Adrenal gland (tissue), 12 donors: ENCODE data around the gene C10orf67. TPM values are rescaled to one million over a fixed set of nuclear protein-coding genes. Genes with fewer than 3 reads are reported as not detected.

Experiments used
- DNase-seq, 7 donors: peaks; one replicate each; pipeline ENCODE4 v3.0.0-alpha.2; 2019 to 2020
- H3K27ac ChIP-seq, 5 donors: fragments of 200-600 bp; sonication (generic) in 4 of 5; 1 replicate in 3 of 5; 2 replicates in 2 of 5; pipeline versions ENCODE4 v1.5.1 to v1.8.0; 2016 to 2020; ENCODE audit warnings: mild to moderate bottlenecking in 1 of 5
- H3K27me3 ChIP-seq: fragments of 200-600 bp; 2 replicates; pipeline ENCODE4 v1.8.0; 2021
- H3K36me3 ChIP-seq, 2 donors: fragments of 200-600 bp; replicated peaks in 1 of 2; 1 replicate in 1 of 2; 2 replicates in 1 of 2; pipeline versions ENCODE4 v1.5.1 to v1.8.0; 2018 to 2022
- H3K4me1 ChIP-seq, 2 donors: fragments of 200-600 bp; replicated peaks in 1 of 2; 1 replicate in 1 of 2; 2 replicates in 1 of 2; pipeline versions ENCODE4 v1.5.1 to v1.8.0; 2018 to 2021
- H3K4me3 ChIP-seq, 4 donors: fragments of 200-600 bp; sonication (generic) in 3 of 4; one replicate each; pipeline ENCODE4 v1.5.1; 2016 to 2018
- H3K9me3 ChIP-seq, 3 donors: fragments of 200-600 bp; sonication (generic) in 1 of 3; replicated peaks in 1 of 3; 1 replicate in 2 of 3; 2 replicates in 1 of 3; pipeline versions ENCODE4 v1.5.1 to v1.8.0; 2016 to 2021
- POLR2A ChIP-seq, 2 donors: fragments of 450-650 bp; IDR thresholded peaks; one replicate each; pipeline ENCODE4 v1.6.1; 2017; ENCODE audit warnings: antibody characterized with exemption in 2 of 2, mild to moderate bottlenecking in 2 of 2, moderate library complexity in 1 of 2
- WGBS, 4 donors: extraction: QIAGEN DNeasy Blood & Tissue Kit in 2 of 4; methylation state at CpG; one replicate each; pipeline versions ENCODE4 v1.1.5 to v1.1.7; 2013 to 2017; 5-methylcytosine and 5-hydroxymethylcytosine counted together
- intact Hi-C, 2 donors: fragments of 100-400 bp; cut with DNase I; formaldehyde crosslinking; loops; one replicate each; pipeline versions ENCODE4 v1.14.1 to v1.15.0; 2022 to 2023
- microRNA counts, 2 donors: library from miRNA; unstranded; fragments of <30 nt; microRNA quantifications; one replicate each; lab custom pipeline; 2016
- microRNA-seq, 3 donors: library from miRNA; unstranded; fragments of <30 nt; microRNA quantifications; one replicate each; pipeline ENCODE4, GENCODE V29; 2017 to 2020
- polyA plus RNA-seq, 3 donors: library from polyadenylated mRNA; stranded (reverse); fragments of 200-250 nt in 2 of 3; fragments of 350-450 nt in 1 of 3; fragmentation: Illumina TruSeq in 1 of 3; extraction: RNeasy Lipid Tissue Mini Kit (QIAGEN cat#74804) in 1 of 3; gene quantifications; one replicate each; pipeline ENCODE4 v1.2.3, GENCODE V29; 2013 to 2014
- small RNA-seq, 2 donors: library from RNA; depleted of rRNA; stranded (forward); fragments of <200 nt; gene quantifications; one replicate each; pipeline ENCODE3, GENCODE V24; 2016
- total RNA-seq, 9 donors: library from RNA; depleted of rRNA in 4 of 9; stranded (reverse); fragments of >200 nt in 4 of 9; fragments of 120-200 nt in 1 of 9; fragmentation: NEBNext Ultra II Directional in 1 of 9; extraction: Animal tissue kit (Norgen Biotek cat#: 25700) in 1 of 9; gene quantifications; one replicate each; pipeline versions ENCODE4 v1.1.0 to v1.2.4, GENCODE V29; 2013 to 2023
- TF ChIP-seq, protein P1 (sequence below), 6 experiments: fragments of 450-650 bp in 4 of 6; fragments of 200-600 bp in 2 of 6; sonication (generic) in 1 of 6; IDR thresholded peaks; 1 replicate in 5 of 6; 2 replicates in 1 of 6; pipeline versions ENCODE4 v1.5.1 to v1.8.0; 2016 to 2021; ENCODE audit warnings: antibody characterized with exemption in 6 of 6, mild to moderate bottlenecking in 2 of 6, moderate library complexity in 1 of 6
- donor health status: healthy with polysubstance abuse.
- donor health status: Bipolar disorder and iron deficiency.
- donor health status: DM: yes; HTN: yes; CAD: no.
- donor health status: DM: no; HTN: no; CAD: no.
- donor health status: DM: no; HTN: no; CAD: no.
- donor health status: DM: yes; HTN: yes; CAD: no.

Gene C10orf67
- total and polyA plus RNA-seq, 12 donors, result 0.03 to 0.50 (median 0.18) TPM; not detected in 6

DNA sequence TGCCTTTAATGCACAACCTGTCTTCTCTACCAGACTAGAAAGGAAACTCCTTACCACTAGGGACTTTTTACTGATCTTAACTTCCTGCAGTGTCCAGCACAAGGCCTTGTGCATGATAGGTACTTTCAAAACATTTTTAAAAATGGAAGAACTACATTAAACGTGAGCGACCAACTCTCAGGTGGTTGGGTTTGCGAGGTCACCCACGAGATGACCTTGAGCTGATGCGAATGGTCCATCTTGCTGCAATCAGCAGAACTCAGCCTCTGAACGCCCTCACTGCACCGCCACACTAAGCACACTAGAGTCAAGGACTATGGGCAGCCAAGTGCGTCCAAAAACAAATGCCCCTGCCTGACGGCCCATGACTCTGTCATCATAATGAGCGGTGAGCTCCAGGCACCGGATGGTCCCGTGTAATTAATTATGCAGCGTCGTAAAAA is 187.3 kb downstream of the C10orf67 start:
- Histone ChIP-seq H3K27me3 (no peaks in the 10 kb centered on the region), H3K9me3 (no peaks in the 10 kb centered on the region), H3K4me1 (peaks cover 0 to 7% of the 10 kb centered on the region in 2 donors), H3K36me3 (no peaks in the 10 kb centered on the region), H3K27ac (no peak overlapping the region), H3K4me3 (no peak overlapping the region)
- DNase-seq, result no peak
- intact Hi-C loops, result no loop called here
- 21 to 40% (median 31%) methylated on average over 10 to 14 of the region's 14 CpGs for WGBS, 4 donors
- TF ChIP-seq POLR2A (IDR thresholded peaks at IDR 0.05), result no peak
- TF ChIP-seq, protein P1, sequence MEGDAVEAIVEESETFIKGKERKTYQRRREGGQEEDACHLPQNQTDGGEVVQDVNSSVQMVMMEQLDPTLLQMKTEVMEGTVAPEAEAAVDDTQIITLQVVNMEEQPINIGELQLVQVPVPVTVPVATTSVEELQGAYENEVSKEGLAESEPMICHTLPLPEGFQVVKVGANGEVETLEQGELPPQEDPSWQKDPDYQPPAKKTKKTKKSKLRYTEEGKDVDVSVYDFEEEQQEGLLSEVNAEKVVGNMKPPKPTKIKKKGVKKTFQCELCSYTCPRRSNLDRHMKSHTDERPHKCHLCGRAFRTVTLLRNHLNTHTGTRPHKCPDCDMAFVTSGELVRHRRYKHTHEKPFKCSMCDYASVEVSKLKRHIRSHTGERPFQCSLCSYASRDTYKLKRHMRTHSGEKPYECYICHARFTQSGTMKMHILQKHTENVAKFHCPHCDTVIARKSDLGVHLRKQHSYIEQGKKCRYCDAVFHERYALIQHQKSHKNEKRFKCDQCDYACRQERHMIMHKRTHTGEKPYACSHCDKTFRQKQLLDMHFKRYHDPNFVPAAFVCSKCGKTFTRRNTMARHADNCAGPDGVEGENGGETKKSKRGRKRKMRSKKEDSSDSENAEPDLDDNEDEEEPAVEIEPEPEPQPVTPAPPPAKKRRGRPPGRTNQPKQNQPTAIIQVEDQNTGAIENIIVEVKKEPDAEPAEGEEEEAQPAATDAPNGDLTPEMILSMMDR (IDR thresholded peaks at IDR 0.05), result no peak

DNA sequence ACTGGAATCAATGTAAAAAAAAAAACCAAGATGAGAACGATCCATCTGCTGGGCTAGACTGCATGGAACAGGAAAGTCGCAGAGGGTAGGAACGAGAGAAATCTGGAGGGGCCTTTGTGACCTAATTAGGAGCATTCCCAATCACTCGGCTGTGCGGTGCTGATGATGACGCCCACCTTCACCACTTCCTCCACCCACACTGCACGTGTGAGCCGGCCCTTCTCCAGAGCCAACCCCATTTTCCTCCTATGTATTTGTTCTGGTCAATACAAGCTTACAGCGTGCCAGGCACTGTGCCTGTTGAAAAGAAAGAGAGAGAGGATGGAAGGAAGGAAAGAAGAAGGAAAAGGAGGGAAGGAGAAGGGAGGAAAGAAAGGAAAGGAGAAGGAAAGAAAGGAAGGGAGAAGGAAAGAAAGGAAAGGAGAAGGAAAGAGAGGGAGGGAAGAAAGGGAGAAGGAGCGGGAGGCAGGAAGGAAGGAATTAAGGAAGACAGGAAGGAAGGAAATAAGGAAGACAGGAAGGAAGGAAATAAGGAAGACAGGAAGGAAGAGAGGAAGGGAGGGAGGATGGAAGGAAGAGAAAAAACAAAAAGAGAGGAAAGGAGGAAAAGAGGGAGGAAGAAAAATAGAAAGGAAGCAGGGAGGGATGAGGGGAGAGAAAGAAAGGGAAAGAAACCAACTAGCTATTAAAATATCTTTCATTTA is 188.0 kb downstream of the C10orf67 start:
- Histone ChIP-seq H3K9me3 (no peaks in the 10 kb centered on the region), H3K4me3 (no peak overlapping the region), H3K36me3 (no peaks in the 10 kb centered on the region), H3K27ac (no peak overlapping the region), H3K4me1 (peaks cover 0 to 7% of the 10 kb centered on the region in 2 donors), H3K27me3 (no peaks in the 10 kb centered on the region)
- intact Hi-C loops, result no loop called here
- WGBS, 4 donors, result 64 to 78% (median 72%) methylated on average over 10 of the region's 10 CpGs
- no peak for DNase-seq
- TF ChIP-seq, protein P1 (IDR thresholded peaks at IDR 0.05), result no peak
- TF ChIP-seq POLR2A (IDR thresholded peaks at IDR 0.05), result no peak

- 79 to 83% (median 80%) methylated on average over 7 of the region's 7 CpGs for WGBS, 4 donors
- Histone ChIP-seq H3K4me1 (peaks cover 0 to 7% of the 10 kb centered on the region in 2 donors), H3K27ac (no peak overlapping the region), H3K9me3 (no peaks in the 10 kb centered on the region), H3K36me3 (no peaks in the 10 kb centered on the region), H3K27me3 (no peaks in the 10 kb centered on the region), H3K4me3 (no peak overlapping the region)
- DNase-seq, result no peak
- no peak for TF ChIP-seq POLR2A (IDR thresholded peaks at IDR 0.05)
- TF ChIP-seq, protein P1 (IDR thresholded peaks at IDR 0.05), result no peak
- intact Hi-C loops, result no loop called here
Measured at GRCh38 chr10:23155169-23155568, 189.4 kb downstream of the C10orf67 start.

MicroRNAs encoded within 50 kb of the gene (microRNA counts, 767-probe panel; counts per million panel counts)
- 0 counts per million in 2 donors for microRNA hsa-miR-1254 (lab: Ali Mortazavi, UCI)

Small RNAs within 50 kb of the gene (microRNA-seq; reads per million reads assigned to microRNA genes)
- gene MIR1254-2, result 0 reads per million in 3 donors

Small RNAs within 50 kb of the gene (small RNA-seq; reads per million reads assigned to genes)
- 0 reads per million in 2 donors for gene MIR1254-2
- 0 reads per million in 2 donors for gene RF00561

Other genes starting within 250 kb of the C10orf67 start
- 10 to 100 TPM; 17.1 to 69.6 (median 47.1) TPM for gene MSRB2, start 249.2 kb downstream of the C10orf67 start, total RNA-seq
- gene MSRB2, start 249.2 kb downstream of the C10orf67 start, polyA plus RNA-seq, result 10 to 100 TPM; 33.3 to 78.8 (median 50.0) TPM
- not detected for gene PTF1A, start 152.5 kb downstream of the C10orf67 start, total RNA-seq
- not detected for gene PTF1A, start 152.5 kb downstream of the C10orf67 start, polyA plus RNA-seq
- gene OTUD1, start 94.3 kb upstream of the C10orf67 start, total RNA-seq, result 10 to 100 TPM in 7 of 9 donors, 1 to 10 TPM in 2; 4.8 to 31.1 (median 20.1) TPM
- gene OTUD1, start 94.3 kb upstream of the C10orf67 start, polyA plus RNA-seq, result 10 to 100 TPM in 1 of 3 donors, 1 to 10 TPM in 2; 6.4 to 11.3 (median 6.5) TPM